Activated CD4-positive, alpha-beta T cell treated with anti-CD3 and anti-CD28 coated beads for 36 hours (primary cell): ENCODE results near the gene AKNA. TPM values are rescaled to one million over a fixed set of nuclear protein-coding genes. Genes with fewer than 3 reads are reported as not detected.

Experiments used
- ATAC-seq: fragments of 200-7000 bp; cut with Tn5 transposase; one replicate; pipeline ENCODE4 v1.10.0; 2021; ENCODE audit warnings: mild to moderate bottlenecking, moderate library complexity
- CTCF ChIA-PET: fragments of 350-600 bp; sonication (Branson Sonifier 250); formaldehyde crosslinking; loops from one replicate; lab custom pipeline; 2021; ENCODE audit warnings: antibody characterized with exemption; lab: Charles Lee
- POLR2A ChIA-PET: fragments of 350-600 bp; sonication (Branson Sonifier 250); formaldehyde crosslinking; loops from one replicate; lab custom pipeline; 2021; ENCODE audit warnings: antibody characterized with exemption, inconsistent platforms; lab: Charles Lee
- DNase-seq: peaks from one replicate; pipeline ENCODE4 v3.0.0-alpha.2; 2020
- H3K27ac Mint-ChIP-seq: one replicate; pipeline ENCODE4 v1.8.0; 2021; ENCODE audit warnings: mixed read lengths
- H3K27me3 Mint-ChIP-seq: one replicate; pipeline ENCODE4 v1.8.0; 2021; ENCODE audit warnings: mixed read lengths
- H3K36me3 Mint-ChIP-seq: one replicate; pipeline ENCODE4 v1.8.0; 2021; ENCODE audit warnings: low read depth, mixed read lengths
- H3K4me1 Mint-ChIP-seq: one replicate; pipeline ENCODE4 v1.8.0; 2021; ENCODE audit warnings: mixed read lengths
- H3K4me3 Mint-ChIP-seq: one replicate; pipeline ENCODE4 v1.8.0; 2021; ENCODE audit warnings: mild to moderate bottlenecking, moderate library complexity, mixed read lengths
- H3K9me3 Mint-ChIP-seq: one replicate; pipeline ENCODE4 v1.8.0; 2021; ENCODE audit warnings: low read depth, mixed read lengths
- intact Hi-C, 2 experiments: fragments of 100-400 bp; cut with DNase I in 1 of 2; cut with micrococcal nuclease in 1 of 2; formaldehyde crosslinking; loops; one replicate each; pipeline versions ENCODE4 v1.14.2 to v1.15.1; 2022 to 2024; cut with DNase I, micrococcal nuclease
- total RNA-seq, 2 experiments: library from RNA; stranded (reverse); gene quantifications; one replicate each; pipeline ENCODE4 v1.2.3, GENCODE V29; 2021

AKNA gene
- total RNA-seq, 2 experiments from 2014 or later: 135 to 141 TPM

- ATAC-seq: no peak
- peaks cover 61% of the 10 kb centered on the region for H3K4me1 Mint-ChIP-seq
- peaks cover 87% of the 10 kb centered on the region for H3K36me3 Mint-ChIP-seq
Observed at GRCh38 chr9:114348261-114348905, 39.4 kb downstream of the AKNA start.

GRCh38 chr9:114347675-114348074, 40.1 kb downstream of the AKNA start:
- Mint-ChIP-seq H3K27ac (peak overlapping the region; percentile 97), H3K9me3 (no peaks in the 10 kb centered on the region), H3K4me3 (no peak overlapping the region), H3K36me3 (peaks cover 88% of the 10 kb centered on the region), H3K27me3 (no peaks in the 10 kb centered on the region), H3K4me1 (peaks cover 56% of the 10 kb centered on the region)
- ATAC-seq (no peak), DNase-seq (no peak)
- ChIA-PET CTCF (interaction anchor here (0.9 to 1.5 kb wide), 2 partner anchors 8 to 93 kb away, joined by 3 read pairs; no protein-coding TSS in a partner anchor), POLR2A (interaction anchor here (0.9 kb wide), 1 partner anchor 16 kb away, joined by 3 read pairs; no protein-coding TSS in a partner anchor)
- intact Hi-C loops: loop anchor here (2.0 to 10.0 kb wide), 3 partner anchors 27 to 245 kb away; partner anchors contain the start of gene WHRN (in 1 of the 2)

More at GRCh38 chr9:114348261-114348905, 39.4 kb downstream of the AKNA start:
- Mint-ChIP-seq H3K27ac (peak overlapping the region; percentile 97), H3K27me3 (no peaks in the 10 kb centered on the region), H3K4me3 (peak overlapping the region; percentile 47), H3K9me3 (no peaks in the 10 kb centered on the region)
- ChIA-PET CTCF (interaction anchor here (0.9 to 1.6 kb wide), 5 partner anchors 9 to 92 kb away, joined by 3 to 13 read pairs (median 5); no protein-coding TSS in a partner anchor), POLR2A (interaction anchor here (0.9 to 2.1 kb wide), 4 partner anchors 15 to 39 kb away, joined by 3 to 16 read pairs (median 6); partner anchors contain the start of gene AKNA)
- DNase-seq: no peak
- intact Hi-C loops: loop anchor here (2.0 to 10.0 kb wide), 3 partner anchors 28 to 244 kb away; partner anchors contain the start of gene WHRN (in 1 of the 2)

GRCh38 chr9:114346146-114346545, 41.6 kb downstream of the AKNA start:
- Mint-ChIP-seq H3K27me3 (no peaks in the 10 kb centered on the region), H3K9me3 (no peaks in the 10 kb centered on the region), H3K27ac (peak overlapping the region; percentile 22), H3K4me3 (no peak overlapping the region), H3K4me1 (peaks cover 44% of the 10 kb centered on the region), H3K36me3 (peaks cover 91% of the 10 kb centered on the region)
- intact Hi-C loops: loop anchor here in 1 of 2 experiments (10.0 kb wide), 1 partner anchor 159 kb away; the partner anchor contains the start of gene WHRN
- ATAC-seq (no peak), DNase-seq (no peak)
- CTCF ChIA-PET: interaction anchor here (0.7 to 1.1 kb wide), 2 partner anchors 39 to 55 kb away, joined by 3 to 6 read pairs; no protein-coding TSS in a partner anchor
- POLR2A ChIA-PET: no interaction called here

GRCh38 chr9:114345493-114346065, 42.2 kb downstream of the AKNA start:
- ATAC-seq (no peak), DNase-seq (no peak)
- Mint-ChIP-seq H3K27ac (no peak overlapping the region), H3K36me3 (peaks cover 90% of the 10 kb centered on the region), H3K27me3 (no peaks in the 10 kb centered on the region), H3K9me3 (no peaks in the 10 kb centered on the region), H3K4me3 (no peak overlapping the region), H3K4me1 (peaks cover 38% of the 10 kb centered on the region)
- ChIA-PET POLR2A (no interaction called here), CTCF (interaction anchor here (0.7 to 1.1 kb wide), 2 partner anchors 40 to 54 kb away, joined by 3 to 6 read pairs; no protein-coding TSS in a partner anchor)
- intact Hi-C loops: loop anchor here in 1 of 2 experiments (10.0 kb wide), 1 partner anchor 159 kb away; the partner anchor contains the start of gene WHRN

GRCh38 chr9:114344692-114345091, 43.1 kb downstream of the AKNA start:
- ATAC-seq: no peak
- POLR2A ChIA-PET: no interaction called here
- Mint-ChIP-seq H3K27me3 (no peaks in the 10 kb centered on the region), H3K36me3 (peaks cover 90% of the 10 kb centered on the region), H3K4me3 (no peak overlapping the region), H3K27ac (peak overlapping the region; percentile 43), H3K4me1 (peaks cover 29% of the 10 kb centered on the region), H3K9me3 (no peaks in the 10 kb centered on the region)
- CTCF ChIA-PET: interaction anchor here (0.6 to 1.3 kb wide), 3 partner anchors 24 to 60 kb away, joined by 3 read pairs; no protein-coding TSS in a partner anchor
- DNase-seq: no peak
- intact Hi-C loops: loop anchor here in 1 of 2 experiments (10.0 kb wide), 1 partner anchor 160 kb away; the partner anchor contains the start of gene WHRN

- no peak overlapping the region for H3K4me3 Mint-ChIP-seq
- no peaks in the 10 kb centered on the region for H3K27me3 Mint-ChIP-seq
- DNase-seq: no peak
- H3K27ac Mint-ChIP-seq: peak overlapping the region; percentile 43
- peaks cover 25% of the 10 kb centered on the region for H3K4me1 Mint-ChIP-seq
- intact Hi-C loops: loop anchor here in 1 of 2 experiments (10.0 kb wide), 1 partner anchor 161 kb away; the partner anchor contains the start of gene WHRN
- ATAC-seq: no peak
- ChIA-PET CTCF (interaction anchor here (0.6 to 1.3 kb wide), 2 partner anchors 51 to 60 kb away, joined by 3 read pairs; no protein-coding TSS in a partner anchor), POLR2A (no interaction called here)
- peaks cover 90% of the 10 kb centered on the region for H3K36me3 Mint-ChIP-seq
- H3K9me3 Mint-ChIP-seq: no peaks in the 10 kb centered on the region
Observed at GRCh38 chr9:114344188-114344566, 43.6 kb downstream of the AKNA start.

GRCh38 chr9:114343471-114344187, 44.2 kb downstream of the AKNA start:
- DNase-seq (no peak), ATAC-seq (no peak)
- CTCF ChIA-PET: interaction anchor here (0.6 to 1.3 kb wide), 2 partner anchors 52 to 90 kb away, joined by 3 read pairs; no protein-coding TSS in a partner anchor
- POLR2A ChIA-PET: interaction anchor here (1.2 kb wide), 1 partner anchor 161 kb away, joined by 7 read pairs; no protein-coding TSS in a partner anchor
- peaks cover 21% of the 10 kb centered on the region for H3K4me1 Mint-ChIP-seq
- H3K36me3 Mint-ChIP-seq: peaks cover 90% of the 10 kb centered on the region
- no peak overlapping the region for H3K4me3 Mint-ChIP-seq
- H3K27ac Mint-ChIP-seq: peak overlapping the region; percentile 18
- no peaks in the 10 kb centered on the region for H3K27me3 Mint-ChIP-seq
- no peaks in the 10 kb centered on the region for H3K9me3 Mint-ChIP-seq
- intact Hi-C loops: loop anchor here in 1 of 2 experiments (10.0 kb wide), 1 partner anchor 161 kb away; the partner anchor contains the start of gene WHRN

GRCh38 chr9:114342755-114343440, 44.9 kb downstream of the AKNA start:
- ATAC-seq: no peak
- Mint-ChIP-seq H3K4me1 (peaks cover 14% of the 10 kb centered on the region), H3K27ac (peak overlapping the region; percentile 18), H3K4me3 (no peak overlapping the region), H3K36me3 (peaks cover 88% of the 10 kb centered on the region), H3K9me3 (no peaks in the 10 kb centered on the region), H3K27me3 (no peaks in the 10 kb centered on the region)
- DNase-seq: no peak
- intact Hi-C loops: loop anchor here in 1 of 2 experiments (10.0 kb wide), 1 partner anchor 162 kb away; the partner anchor contains the start of gene WHRN
- ChIA-PET POLR2A (interaction anchor here (1.2 kb wide), 1 partner anchor 161 kb away, joined by 7 read pairs; no protein-coding TSS in a partner anchor), CTCF (interaction anchor here (1.0 kb wide), 1 partner anchor 20 kb away, joined by 3 read pairs; no protein-coding TSS in a partner anchor)

GRCh38 chr9:114341991-114342390, 45.8 kb downstream of the AKNA start:
- ChIA-PET CTCF (interaction anchor here (0.7 to 1.0 kb wide), 3 partner anchors 21 to 49 kb away, joined by 3 to 4 read pairs (median 3); no protein-coding TSS in a partner anchor), POLR2A (interaction anchor here (0.6 to 1.2 kb wide), 2 partner anchors 37 to 162 kb away, joined by 3 to 7 read pairs; no protein-coding TSS in a partner anchor)
- no peak overlapping the region for H3K4me3 Mint-ChIP-seq
- peaks cover 90% of the 10 kb centered on the region for H3K36me3 Mint-ChIP-seq
- ATAC-seq (no peak), DNase-seq (no peak)
- no peaks in the 10 kb centered on the region for H3K9me3 Mint-ChIP-seq
- H3K27me3 Mint-ChIP-seq: no peaks in the 10 kb centered on the region
- intact Hi-C loops: loop anchor here in 1 of 2 experiments (10.0 kb wide), 1 partner anchor 163 kb away; the partner anchor contains the start of gene WHRN
- H3K4me1 Mint-ChIP-seq: peaks cover 8% of the 10 kb centered on the region
- H3K27ac Mint-ChIP-seq: peak overlapping the region; percentile 47
